GM12891 (cell line): ENCODE measurements around the gene POU2F1. TPM values are rescaled to one million over a fixed set of nuclear protein-coding genes. Genes with fewer than 3 reads are reported as not detected.

Experiments
- DNase-seq: peaks from one replicate; pipeline ENCODE4 v3.0.0; 2011; ENCODE audit warnings: low spot score; ENCODE audit not compliant: insufficient read length
- FAIRE-seq: peaks from 2 replicates; lab custom pipeline; 2011; peaks lifted over from hg19 to GRCh38; lab: Jason Lieb, UNC
- PAX5 ChIP-seq: IDR thresholded peaks from 2 replicates; pipeline ENCODE4 v1.6.1; 2011; ENCODE audit warnings: low read length, moderate library complexity, mild to moderate bottlenecking; ENCODE audit not compliant: insufficient read depth, severe bottlenecking
- POLR2A ChIP-seq: IDR thresholded peaks from 2 replicates; pipeline ENCODE4 v1.6.1; 2011; ENCODE audit warnings: low read depth, low read length, control low read depth
- POLR2AphosphoS5 ChIP-seq: IDR thresholded peaks from 2 replicates; pipeline ENCODE4 v1.6.1; 2011; ENCODE audit warnings: low read depth, low read length, control low read depth
- POU2F2 ChIP-seq: IDR thresholded peaks from 2 replicates; pipeline ENCODE4 v1.6.1; 2011; ENCODE audit warnings: low read depth, mild to moderate bottlenecking, control low read depth, low read length, moderate library complexity
- SPI1 ChIP-seq: IDR thresholded peaks from 2 replicates; pipeline ENCODE4 v1.6.1; 2011; ENCODE audit warnings: low read depth, low read length, control low read depth
- TAF1 ChIP-seq: IDR thresholded peaks from 2 replicates; pipeline ENCODE4 v1.6.1; 2011; ENCODE audit warnings: low read depth, low read length, control low read depth
- polyA plus RNA-seq: library from polyadenylated mRNA; unstranded; fragments of >200 nt; gene quantifications from one replicate; pipeline ENCODE4 v1.2.1, GENCODE V29; 2012; ENCODE audit warnings: low read depth, missing spikeins, inconsistent platforms; ENCODE audit not compliant: missing spikeins

The POU2F1 gene
- polyA plus RNA-seq = 3.0 TPM

DNA sequence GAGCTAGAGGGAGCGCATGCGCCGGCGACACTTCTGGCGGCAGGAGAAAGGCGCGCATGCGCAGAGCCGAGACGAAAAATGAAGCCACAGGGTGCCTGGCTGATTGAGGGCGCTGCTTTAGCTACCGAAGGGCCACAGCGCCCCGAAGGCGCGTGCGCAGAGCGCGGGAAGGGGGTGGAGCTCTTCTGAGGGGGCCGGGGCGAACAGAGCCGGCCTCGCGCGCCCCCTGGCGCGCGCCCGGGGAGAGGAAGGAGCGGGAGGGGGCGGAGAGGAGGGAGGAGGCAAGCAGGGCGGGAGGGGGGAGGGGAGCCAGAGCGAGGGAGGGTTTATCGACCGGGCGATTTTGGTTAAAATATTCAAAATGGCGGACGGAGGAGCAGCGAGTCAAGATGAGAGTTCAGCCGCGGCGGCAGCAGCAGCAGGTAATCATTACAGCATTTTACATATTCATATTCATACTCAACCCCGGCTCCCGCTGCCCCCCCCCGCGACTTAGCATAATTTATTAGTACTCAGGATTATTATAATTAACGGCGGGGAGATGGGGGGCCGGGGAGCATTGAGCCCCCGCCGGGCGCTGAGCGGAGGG is at the start of gene POU2F1:
TSS of gene POU2F1 (plus strand) at position 350 of the 589 bp plus-strand sequence. CDS start at position 362, 12 bp downstream.
- peak; percentile 68 for DNase-seq
- TF ChIP-seq POLR2A (peak; percentile 72; the same call in 1 of the 2 replicates), TAF1 (peak; percentile 81; the same call in 1 of the 2 replicates), POU2F2 (peak; percentile 96), PAX5 (no peak), POLR2AphosphoS5 (no peak)
- FAIRE-seq = peak; percentile 98

DNA sequence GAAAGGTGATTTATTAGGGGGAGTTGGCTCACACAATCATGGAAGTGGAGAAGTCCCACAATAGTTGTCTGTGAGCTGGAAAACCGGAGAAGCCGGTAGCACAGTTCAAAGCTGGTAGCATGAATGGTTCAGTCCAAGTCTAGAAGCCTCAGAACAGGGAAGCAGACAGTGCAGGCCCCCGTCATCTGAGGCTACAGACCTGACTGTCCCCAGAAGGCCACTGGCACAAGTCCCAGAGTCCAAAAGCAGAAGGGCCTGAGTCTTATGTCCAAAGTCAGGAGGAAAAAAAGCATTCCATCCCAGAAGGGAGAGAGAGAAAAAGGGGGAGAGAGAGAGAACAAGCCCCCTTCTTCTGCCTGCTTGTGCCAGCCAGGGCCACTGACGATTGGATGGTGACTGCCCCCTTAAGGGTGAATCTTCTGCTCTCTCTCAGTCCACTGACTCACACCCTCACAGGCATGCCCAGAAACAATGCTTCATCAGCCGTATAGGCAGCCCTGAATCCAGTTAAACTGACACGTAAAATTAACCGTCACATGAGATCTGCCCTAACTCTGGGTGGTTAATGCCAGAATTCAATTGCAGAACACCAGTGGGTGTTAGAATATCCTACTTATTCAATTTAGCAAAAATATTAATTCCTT is 49.3 kb upstream of the POU2F1 start:
- DNase-seq (no peak), FAIRE-seq (no peak)
- TF ChIP-seq POU2F2 (no peak), TAF1 (no peak), POLR2AphosphoS5 (no peak), POLR2A (no peak), PAX5 (no peak), SPI1 (no peak)

DNA sequence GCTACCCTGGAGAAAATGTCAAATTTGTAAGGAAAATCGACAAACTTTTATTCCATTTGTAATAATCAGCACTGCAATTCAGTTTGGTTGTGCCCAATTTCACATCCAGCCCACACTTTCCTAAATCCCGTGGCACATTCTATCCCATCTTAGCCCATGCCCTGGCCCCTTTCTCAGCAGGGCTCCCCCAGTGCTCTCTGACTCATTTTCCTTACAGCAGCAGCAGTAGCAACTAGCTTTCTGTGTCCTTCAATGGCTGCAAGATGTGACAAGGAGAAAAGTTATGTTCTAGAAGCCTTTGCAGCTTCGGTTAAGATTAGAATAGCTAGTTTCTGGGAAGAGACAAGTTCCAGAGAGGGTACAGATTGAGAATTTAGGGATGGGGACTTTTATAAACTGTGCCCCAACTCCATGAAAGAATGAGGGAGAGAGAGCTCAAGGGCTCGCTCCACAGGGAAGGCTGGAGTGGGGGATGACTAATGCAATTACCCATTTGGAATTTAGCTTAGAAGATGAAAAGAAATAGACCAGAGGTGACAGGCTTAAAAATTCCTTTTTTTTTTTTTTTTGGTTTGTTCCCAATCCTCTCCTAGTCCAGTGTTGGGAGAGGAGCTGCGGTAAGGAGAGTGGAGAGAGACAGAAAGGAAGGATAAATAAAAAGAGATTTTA is 47.0 kb upstream of the POU2F1 start:
- DNase-seq (no peak), FAIRE-seq (no peak)
- TF ChIP-seq TAF1 = no peak
- no peak for TF ChIP-seq SPI1
- no peak for TF ChIP-seq POLR2AphosphoS5
- no peak for TF ChIP-seq POLR2A
- no peak for TF ChIP-seq PAX5
- TF ChIP-seq POU2F2 = no peak

DNA sequence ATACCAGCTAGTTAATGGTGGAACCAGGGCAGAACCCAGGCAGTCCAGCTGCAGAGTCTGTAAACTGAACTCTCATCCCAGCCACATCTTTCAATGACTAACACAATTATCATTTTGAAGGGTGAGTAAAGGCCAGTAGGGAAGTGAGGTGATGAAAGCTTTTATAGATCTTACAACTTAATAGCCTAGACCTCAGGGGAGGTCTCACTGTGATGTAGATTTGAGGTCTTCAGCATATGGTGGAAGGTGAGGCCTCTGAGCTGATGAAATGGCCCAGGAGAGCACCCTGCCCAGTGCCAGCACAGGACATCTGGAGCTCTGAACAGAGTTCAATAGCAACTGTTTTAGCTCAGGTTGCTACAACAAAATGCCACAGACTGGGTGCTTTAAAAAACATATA is 44.8 kb upstream of the POU2F1 start:
- FAIRE-seq (no peak), DNase-seq (no peak)
- no peak for TF ChIP-seq POU2F2
- TF ChIP-seq TAF1 = no peak
- no peak for TF ChIP-seq POLR2A

- FAIRE-seq (no peak), DNase-seq (no peak)
- no peak for TF ChIP-seq POLR2AphosphoS5
- TF ChIP-seq TAF1 = no peak
- no peak for TF ChIP-seq POU2F2
- no peak for TF ChIP-seq POLR2A
- TF ChIP-seq SPI1 = no peak
- no peak for TF ChIP-seq PAX5
These were observed 41.9 kb upstream of the POU2F1 start for GRCh38 chr1:167178831-167179230.

DNA sequence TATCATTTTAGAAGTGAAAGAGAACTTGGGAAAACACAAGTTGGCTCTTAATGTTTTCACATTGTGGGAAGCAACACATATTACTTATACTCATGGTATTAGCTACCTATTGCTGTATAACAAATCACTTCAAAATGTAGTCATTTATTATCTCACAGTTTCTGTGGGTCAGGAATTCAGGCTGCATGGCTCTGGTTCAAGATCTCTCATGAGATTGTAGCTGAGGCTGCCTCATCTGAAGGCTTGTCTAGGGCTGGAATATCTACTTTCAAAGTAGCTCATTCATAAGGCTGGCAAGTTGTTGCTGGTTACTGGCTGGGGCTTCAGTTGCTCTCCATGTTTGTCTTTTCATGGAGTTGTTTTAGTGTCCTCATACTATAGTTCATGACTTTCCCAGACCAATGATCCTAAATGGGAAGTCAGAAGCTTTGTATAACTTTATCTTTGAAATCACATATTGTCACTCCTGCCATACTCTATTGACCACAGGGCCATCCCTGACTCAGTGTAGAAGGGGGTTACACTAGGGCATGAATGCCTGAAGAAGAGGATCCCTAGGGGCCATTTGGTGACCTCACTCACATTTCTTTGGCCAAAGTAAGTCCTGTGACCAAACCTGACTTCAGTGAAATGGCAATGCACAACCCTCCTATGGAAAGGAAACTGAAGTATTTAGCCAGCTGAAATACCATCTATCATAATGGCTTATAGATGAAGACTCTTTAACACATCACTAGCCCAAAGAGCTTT is 37.9 kb upstream of the POU2F1 start:
- no peak for TF ChIP-seq POLR2A
- TF ChIP-seq POU2F2 = no peak
- no peak for TF ChIP-seq TAF1
- no peak for TF ChIP-seq POLR2AphosphoS5
- TF ChIP-seq SPI1 = no peak
- no peak for TF ChIP-seq PAX5
- DNase-seq = no peak
- no peak for FAIRE-seq

DNA sequence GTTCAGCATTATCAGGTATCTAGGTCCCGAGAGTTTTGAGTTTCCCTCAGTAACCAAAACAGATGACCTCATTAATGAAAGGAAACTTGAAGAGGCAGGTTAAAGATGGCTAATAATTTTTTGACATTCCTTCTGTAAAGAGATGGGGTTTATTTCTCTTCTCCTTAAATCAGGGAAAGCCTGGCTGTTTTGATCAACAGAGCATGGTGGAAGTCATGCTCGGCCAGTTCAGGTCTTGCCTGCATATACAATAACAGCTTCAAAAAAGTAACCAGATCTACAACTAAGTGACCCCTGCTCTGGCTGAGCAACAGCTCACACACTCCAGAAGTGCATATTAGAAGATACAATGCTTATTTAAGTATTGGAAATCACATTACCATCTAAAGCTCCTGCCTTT is 36.6 kb upstream of the POU2F1 start:
- no peak for DNase-seq
- no peak for FAIRE-seq
- no peak for TF ChIP-seq TAF1
- no peak for TF ChIP-seq SPI1
- TF ChIP-seq PAX5 = no peak
- no peak for TF ChIP-seq POLR2AphosphoS5
- TF ChIP-seq POLR2A = no peak

GRCh38 chr1:167185062-167185461 is 35.6 kb upstream of the POU2F1 start:
- no peak for FAIRE-seq
- DNase-seq = no peak
- TF ChIP-seq POLR2AphosphoS5 (no peak), SPI1 (no peak), POLR2A (no peak), POU2F2 (no peak), PAX5 (no peak), TAF1 (no peak)

GRCh38 chr1:167185974-167186657 is 34.6 kb upstream of the POU2F1 start:
- FAIRE-seq (no peak), DNase-seq (no peak)
- no peak for TF ChIP-seq PAX5
- no peak for TF ChIP-seq POU2F2
- TF ChIP-seq SPI1 = no peak
- TF ChIP-seq TAF1 = no peak
- no peak for TF ChIP-seq POLR2A
- no peak for TF ChIP-seq POLR2AphosphoS5
